Endometrial microvascular endothelial cells (primary cell): Measurements from ENCODE around the gene KRTAP19-1. TPM values are rescaled to one million over a fixed set of nuclear protein-coding genes. Genes with fewer than 3 reads are reported as not detected.
"Not testable (repeated sequence)": the region's sequence is repeated elsewhere in the genome, so short reads cannot be mapped to it uniquely, and the experiment has no call there.

ENCODE experiments used
- in situ Hi-C: cut with HindIII; loops from 2 replicates; pipeline ENCODE4 v1.10.0; 2017; ENCODE audit warnings: low sequenced_read_pairs, low pct_unique_long_range_greater_than_20kb; ENCODE audit errors: inconsistent ontology term
- total RNA-seq: library from RNA; depleted of rRNA; stranded (reverse); fragments of >200 nt; gene quantifications from one replicate; pipeline ENCODE4 v1.2.3, GENCODE V29; 2015; ENCODE audit errors: inconsistent ontology term

The KRTAP19-1 gene
- total RNA-seq: not detected

DNA sequence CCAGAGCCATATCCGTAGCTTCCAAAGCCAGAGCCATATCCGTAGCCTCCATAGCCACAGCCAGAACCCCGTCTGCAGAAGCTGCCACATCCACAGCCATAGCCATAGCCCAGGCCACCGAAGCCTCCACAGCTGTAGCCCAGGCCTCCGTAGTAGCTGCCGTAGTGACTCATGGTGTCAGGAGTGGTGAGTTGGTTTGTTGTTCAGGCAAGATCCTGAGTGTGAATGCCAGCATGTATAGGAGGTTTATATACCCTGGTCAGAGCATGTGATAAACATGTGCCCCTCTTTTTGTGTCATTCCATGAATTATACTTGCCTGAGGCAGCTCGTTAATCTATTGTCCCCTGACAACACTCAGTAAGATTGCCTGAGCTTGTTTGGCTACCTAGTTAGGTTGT is at the start of gene KRTAP19-1:
Gene KRTAP19-1 (minus strand): TSS at position 223 of the 400 bp plus-strand sequence. CDS start 50 bp downstream, at position 173.
- in situ Hi-C loops: no loop called here

DNA sequence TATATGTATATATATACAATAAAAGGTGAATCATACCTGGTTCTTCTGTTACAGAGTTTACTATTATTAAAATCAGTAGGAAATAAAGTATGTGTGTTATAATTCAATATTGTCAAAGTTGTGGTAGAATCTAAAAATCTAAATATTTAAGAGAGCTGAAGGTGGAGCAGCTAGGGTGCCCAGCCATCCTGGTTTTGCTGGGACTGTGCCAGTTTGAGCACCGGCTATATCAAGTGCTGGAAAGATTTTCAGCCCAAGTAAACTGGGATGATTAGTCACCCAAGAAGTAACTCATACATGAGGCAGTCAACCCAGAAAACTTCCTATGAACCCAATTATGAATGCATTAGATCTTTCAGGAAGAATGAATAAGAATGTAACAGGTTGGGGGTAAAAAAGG is 38.7 kb upstream of the KRTAP19-1 start:
- in situ Hi-C loops: no loop called here

DNA sequence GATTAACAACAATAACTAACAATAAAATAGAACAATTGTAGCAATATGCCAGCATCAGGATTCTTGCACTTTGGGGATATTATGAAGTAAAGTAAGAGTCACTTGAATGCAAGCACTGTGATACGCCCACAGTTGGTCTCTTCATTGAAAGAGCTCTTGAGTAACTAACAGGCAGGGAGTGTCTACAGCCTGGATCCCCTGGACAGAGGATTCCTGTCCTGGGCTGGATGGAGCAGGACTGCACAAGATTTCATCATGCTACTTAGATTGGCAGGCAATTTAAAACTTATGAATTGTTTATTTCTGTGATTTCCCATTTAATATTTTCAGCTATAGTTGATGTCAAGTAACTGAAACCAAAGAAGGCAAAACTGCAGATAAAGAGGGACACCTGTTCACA is 35.5 kb upstream of the KRTAP19-1 start:
- in situ Hi-C loops: no loop called here

DNA sequence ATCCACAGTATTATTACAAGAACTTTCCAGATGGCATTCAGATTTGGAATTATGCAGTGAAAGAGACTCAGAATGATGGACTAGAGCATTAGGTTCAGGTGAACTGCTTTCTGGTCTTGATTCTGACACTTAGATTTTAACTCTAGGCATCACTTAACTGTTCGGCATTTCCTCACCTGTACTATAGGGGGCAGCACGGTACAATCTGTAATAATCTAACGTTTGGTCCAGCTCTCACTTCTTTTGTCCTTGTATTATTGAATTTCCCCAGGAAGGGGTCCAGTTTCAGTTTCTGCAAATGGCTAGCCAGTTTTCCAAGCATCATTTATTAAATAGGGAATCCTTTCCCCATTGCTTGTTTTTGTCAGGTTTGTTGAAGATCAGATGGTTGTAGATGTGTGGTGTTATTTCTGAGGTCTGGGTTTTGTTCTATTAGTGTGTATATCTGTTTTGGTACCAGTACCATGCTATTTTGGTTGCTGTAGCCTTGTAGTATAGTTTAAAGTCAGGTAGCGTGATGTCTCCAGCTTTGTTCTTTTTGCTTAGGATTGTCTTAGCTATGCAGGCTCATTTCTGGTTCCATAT is 25.5 kb upstream of the KRTAP19-1 start:
- in situ Hi-C loops: not testable (repeated sequence)

DNA sequence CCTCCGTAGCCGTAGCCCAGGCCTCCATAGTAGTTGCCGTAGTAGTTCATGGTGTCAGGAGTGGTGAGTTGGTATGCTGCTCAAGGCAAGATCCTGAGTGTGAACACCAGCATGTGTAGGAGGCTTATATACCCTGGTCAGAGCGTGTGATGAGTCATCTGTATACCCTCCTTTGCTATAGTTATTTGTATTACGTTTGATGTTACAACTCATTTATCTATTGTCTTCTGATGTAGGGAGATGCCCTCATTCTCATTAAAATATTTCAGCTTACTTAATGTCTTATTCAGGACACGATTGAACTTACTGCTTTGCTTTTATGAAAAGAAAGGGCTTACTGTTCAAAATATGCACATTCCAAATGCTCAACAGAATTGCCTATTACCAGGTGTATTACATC is 21.9 kb upstream of the KRTAP19-1 start, which contains the start of gene KRTAP19-5:
Gene KRTAP19-5 (minus strand): TSS at position 101 of the 400 bp plus-strand sequence. CDS start 51 bp downstream, at position 50.
- in situ Hi-C loops: no loop called here

DNA sequence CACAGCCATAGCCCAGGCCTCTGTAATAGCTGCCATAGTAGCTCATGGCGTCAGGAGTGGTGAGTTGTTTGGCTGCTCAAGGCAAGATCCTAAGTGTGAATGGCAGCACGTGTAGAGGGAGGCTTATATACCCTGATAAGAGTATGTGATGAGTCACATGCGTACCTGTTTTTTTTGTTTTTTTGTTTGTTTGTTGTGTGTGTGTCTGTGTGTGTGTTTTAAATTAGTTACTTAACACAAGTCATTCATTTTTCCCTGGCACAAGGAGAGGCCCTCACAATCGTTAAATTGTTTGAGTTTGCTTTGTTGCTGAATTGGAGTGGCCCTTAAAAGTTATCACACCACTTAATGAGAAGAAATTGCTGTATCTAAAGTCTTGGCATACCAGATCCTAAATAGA is 16.9 kb upstream of the KRTAP19-1 start, which contains the start of gene KRTAP19-4:
Gene KRTAP19-4 (minus strand): TSS at position 101 of the 400 bp plus-strand sequence. CDS start 55 bp downstream, at position 46.
- in situ Hi-C loops: no loop called here

DNA sequence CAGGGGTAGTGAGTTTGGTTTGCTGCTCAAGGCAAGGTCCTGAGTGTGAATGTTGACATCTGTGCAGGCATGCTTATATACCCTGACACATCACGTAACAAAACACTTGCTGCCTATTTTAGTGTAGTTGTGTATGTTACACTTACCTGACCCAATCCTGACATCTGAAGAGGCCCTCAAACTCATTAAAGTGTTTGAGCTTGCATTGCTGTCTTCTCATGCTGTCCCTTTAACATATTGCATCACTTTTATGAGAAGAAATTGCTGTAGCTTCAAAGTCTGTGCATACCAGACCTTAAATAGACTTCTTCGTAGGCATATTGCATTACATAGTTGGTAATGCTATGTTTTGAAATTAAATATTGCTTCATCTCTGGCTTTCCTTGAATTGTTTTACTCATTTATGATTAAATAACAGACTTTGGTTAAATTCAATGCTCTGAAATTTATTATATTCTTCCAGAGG is 11.8 kb upstream of the KRTAP19-1 start, which contains the start of gene KRTAP19-3:
Gene KRTAP19-3 (minus strand): TSS at position 51 of the 466 bp plus-strand sequence. CDS start 56 bp downstream, outside the sequence.
- in situ Hi-C loops: no loop called here

DNA sequence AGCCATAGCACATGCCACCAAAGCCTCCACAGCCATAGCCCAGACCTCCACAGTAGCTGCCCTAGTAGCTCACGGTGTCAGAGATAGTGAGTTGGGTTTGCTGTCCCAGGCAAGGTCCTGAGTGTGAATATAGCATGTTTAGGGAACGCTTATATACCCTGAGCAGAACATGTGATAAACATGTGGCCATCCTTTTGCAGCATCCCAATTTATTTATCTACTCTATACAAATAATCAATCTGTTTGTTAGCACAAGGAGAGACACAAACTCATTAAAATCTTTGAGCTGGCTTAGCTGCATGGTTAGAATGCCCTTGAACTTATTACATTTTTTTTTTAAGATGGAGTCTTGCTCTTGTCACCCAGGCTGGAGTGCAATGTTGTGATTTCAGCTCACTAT is 7.2 kb upstream of the KRTAP19-1 start, which contains the start of gene KRTAP19-2:
Gene KRTAP19-2 (minus strand): TSS at position 101 of the 400 bp plus-strand sequence. CDS start 88 bp downstream, at position 13.
- in situ Hi-C loops: no loop called here

DNA sequence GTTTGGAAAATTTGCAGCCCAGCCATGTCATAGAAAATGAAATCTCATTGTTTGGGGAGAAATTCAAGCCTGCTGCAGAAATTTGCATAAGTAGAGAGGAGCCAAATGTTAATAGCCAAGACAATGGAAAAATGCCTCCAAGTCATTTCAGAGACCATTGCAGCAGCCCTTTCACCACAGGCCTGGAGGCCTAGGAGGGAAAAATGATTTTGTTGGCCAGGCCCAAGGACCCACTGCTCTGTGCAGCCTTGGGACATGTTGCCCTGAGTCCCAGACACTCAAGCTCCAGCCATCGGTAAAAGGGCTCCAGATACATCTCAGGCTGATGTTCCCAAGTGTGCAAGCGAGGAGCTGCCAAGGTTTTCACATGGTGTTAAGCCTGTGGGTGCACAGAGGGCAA is 6.0 kb upstream of the KRTAP19-1 start:
- in situ Hi-C loops: no loop called here

DNA sequence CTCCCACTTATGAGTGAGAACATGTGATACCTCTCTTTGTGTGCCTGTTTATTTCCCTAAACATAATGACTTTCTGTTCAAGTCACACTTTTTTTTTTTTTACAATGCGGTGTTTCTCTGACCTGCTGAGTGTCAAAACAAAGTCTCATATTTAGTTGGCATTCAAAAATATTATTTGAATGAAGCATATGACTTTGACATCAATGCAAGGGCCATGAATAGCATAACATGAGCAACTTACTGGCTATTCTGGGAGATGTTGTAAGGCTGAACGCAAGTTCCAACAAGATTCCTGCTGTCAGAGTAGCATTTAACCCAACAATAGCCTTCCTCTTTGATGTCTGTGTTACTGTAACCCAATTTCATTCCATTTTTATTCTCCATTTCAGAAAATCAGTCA is 2.0 kb upstream of the KRTAP19-1 start:
- in situ Hi-C loops: no loop called here

DNA sequence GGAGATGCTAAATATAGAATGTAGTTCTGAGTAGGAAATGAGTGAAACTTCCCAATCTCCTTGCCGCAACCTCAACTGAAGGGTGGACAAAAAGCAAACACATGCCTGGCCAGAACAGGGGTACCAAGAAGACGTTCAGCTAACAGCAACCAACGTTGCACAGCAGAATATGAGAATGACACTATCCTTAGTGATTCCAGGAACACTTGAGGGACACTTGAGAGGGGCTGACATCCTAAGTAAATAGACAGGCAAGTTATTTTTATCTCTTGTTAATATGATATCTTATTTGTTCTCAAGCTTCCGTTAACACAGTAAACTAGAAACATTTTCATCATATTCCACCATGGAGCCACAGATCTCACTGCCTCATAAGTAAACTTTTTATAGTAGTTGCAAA is 908 bp downstream of the KRTAP19-1 start:
- in situ Hi-C loops: no loop called here

DNA sequence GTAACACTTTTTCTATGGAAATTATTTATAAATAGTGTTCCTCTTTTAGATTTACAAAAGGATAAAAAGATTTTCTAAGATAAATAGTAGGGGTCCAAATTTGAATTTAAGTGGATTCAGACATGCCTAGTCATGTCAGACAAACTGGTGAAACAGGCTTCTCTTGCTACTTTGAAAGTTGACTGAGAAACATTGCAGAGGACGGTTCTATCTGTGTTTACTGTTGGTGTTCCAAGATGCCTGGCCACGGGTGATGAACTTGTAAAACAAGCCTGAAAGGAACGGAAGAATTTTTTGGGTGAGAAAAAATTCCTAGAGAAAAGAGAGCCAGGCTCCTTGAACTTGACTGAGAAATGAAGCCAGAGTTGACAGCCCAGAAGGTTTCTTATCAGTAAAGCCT is 2.2 kb downstream of the KRTAP19-1 start:
- in situ Hi-C loops: no loop called here

DNA sequence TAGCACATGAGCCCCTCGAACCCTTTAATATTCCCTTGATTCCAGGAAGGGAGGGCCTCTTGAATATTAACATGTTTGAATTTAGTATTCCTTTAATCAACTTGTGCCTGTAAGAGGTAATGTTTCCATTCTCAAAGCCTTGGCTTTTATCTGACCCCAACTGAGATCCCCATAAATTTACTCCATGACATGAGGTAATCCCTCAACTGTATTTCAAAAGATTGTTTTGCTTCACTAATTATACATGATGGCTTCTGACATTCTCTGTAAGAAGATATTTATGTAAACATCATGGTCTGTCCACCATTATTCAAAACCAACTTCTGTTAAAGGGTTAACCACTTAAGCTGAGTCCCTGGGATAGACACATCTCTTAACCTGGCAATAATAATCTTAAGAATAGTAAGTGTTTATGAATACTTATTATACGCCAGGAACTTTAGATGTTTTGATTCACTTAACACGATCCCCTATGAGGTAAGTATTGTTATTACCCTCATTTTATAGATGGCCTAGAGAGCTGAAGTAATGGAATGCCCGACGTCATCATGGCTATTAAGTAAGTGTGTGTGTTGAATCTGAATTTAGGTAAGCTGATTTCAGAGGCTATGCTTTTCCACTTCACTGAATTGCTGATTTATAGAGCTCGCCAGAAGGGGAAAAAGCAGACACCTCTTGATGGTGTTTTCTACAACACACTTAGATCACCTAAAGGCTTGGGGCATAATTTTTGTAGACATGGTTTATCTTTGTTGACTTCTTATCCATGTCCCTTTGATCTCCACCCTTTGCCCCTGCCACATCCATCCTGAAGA is 11.1 kb downstream of the KRTAP19-1 start:
- in situ Hi-C loops: no loop called here

DNA sequence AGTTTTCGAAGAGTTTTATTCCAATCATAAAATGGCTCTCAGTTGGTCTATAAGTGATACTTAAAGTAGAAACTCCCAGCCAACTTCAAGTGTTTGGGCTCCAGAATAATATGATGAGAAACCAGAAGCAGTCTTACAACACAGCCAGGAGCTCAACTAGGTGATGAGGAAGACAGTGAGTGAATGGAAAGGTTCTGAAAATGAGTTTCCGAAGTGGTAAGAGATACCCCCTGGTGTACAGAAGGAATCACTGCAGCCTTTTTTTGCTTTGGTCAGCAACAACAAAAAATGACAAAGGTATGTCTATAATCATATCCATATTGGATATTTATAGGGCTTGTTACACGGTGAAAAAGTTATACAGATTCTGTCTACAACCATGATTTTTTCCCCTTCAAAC is 16.5 kb downstream of the KRTAP19-1 start:
- in situ Hi-C loops: no loop called here

DNA sequence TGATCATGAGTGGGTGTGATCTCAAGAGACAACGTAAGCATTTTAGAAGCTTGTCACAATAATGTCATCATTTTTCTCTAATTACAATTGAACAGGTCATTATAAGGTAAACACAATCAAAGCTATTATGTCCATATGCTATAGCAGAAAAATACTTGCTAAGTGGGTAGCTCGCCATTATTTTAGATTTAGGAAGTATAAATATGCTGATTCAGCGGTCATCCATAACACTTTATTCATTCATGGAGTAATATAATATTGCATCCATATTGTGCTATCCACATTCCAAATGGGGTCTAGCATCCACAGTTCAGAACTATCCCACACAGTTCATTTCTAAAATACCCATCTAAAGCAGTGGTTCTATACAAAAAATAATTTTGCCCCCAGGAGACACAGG is 31.7 kb downstream of the KRTAP19-1 start:
- in situ Hi-C loops: no loop called here

DNA sequence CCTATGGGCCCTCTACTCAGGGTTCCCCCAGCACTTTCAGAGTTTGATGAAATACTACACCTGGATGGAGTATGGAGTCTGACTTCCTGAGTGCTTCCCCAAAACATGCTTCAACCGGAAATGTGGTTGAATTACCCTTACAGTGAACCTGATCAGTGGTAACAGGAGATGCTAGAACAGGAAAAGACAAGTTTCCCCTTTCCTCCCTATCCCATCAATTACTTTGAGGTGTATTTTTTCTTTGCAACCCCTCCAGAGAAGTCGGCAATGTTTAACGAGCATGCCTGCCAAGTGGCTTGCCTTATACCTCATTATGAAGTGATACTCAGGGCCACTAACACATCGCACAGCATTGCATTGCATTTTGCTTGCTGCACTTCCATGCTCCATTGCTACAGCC is 33.1 kb downstream of the KRTAP19-1 start:
- in situ Hi-C loops: no loop called here

DNA sequence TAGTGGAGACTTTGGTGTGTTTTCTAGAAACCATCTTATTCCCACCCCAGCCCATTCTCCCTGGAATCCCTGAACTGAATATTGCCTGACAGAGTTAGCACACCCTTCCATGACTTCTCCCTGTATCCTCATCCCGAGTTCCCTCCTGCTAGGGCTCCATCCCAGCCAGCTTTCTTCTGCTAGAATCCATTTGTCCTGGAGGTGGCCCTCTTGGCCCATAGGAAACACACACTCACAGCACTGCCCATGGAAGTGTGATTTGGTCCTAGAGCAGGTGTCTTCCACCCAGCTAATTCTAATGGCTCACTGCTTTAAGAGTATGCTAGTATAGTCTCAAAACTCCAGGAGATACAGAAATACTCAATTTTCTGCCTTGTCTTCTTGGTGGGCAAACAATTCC is 36.0 kb downstream of the KRTAP19-1 start:
- in situ Hi-C loops: no loop called here

DNA sequence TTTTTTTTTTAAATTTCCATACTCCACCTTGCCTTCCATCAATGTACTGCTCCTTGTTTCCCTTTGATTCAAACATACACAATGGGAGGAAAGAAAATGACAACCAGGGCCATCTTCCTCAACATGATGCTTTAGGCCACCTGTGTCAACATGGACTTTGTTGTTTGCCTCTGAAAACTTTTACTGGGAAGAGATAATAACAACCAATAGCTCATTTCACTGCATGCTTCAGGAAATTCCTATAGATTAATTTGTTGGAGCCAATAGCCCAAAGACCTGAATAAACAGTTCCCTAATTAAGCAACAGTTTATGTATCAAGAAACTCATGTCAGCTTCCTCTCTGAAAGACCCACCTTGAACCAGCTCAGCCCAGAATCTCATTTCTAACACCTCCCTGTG is 36.9 kb downstream of the KRTAP19-1 start:
- in situ Hi-C loops: no loop called here

DNA sequence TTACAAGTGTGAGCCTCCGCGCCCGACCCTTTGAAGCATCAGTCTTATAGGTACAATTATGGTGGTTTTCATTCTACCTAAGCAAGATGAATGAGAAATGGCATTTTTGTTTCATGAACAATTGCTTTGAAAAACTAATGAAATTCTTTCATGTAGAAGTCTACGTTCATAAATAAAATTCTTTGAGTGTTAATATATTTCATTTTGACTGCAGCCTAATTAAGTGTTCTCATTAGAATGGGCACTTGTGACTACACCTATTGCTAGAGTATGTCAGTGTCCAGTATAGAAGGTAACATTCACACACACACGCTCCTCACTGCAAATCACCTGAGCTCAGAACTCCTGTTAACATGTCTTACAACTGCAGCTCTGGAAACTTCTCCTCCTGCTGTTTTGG is 40.2 kb downstream of the KRTAP19-1 start, which contains the start of gene KRTAP15-1:
Gene KRTAP15-1 (plus strand): TSS at position 301 of the 400 bp plus-strand sequence. CDS start 53 bp downstream, at position 354.
- in situ Hi-C loops: no loop called here
